Stomach (tissue), 4 donors: ENCODE data around the gene INO80.

Experiments used
- CTCF ChIP-seq, 7 experiments: fragments of 450-650 bp in 4 of 7; fragments of 200-600 bp in 3 of 7; sonication (generic) in 3 of 7; IDR thresholded peaks; one replicate each; pipeline ENCODE4 v1.5.1; 2016 to 2019; ENCODE audit warnings: antibody characterized with exemption in 7 of 7, control low read depth in 2 of 7, mild to moderate bottlenecking in 1 of 7
- EP300 ChIP-seq: sonication (generic); formaldehyde crosslinking; IDR thresholded peaks from one replicate; pipeline ENCODE4 v1.6.1; 2017; ENCODE audit warnings: antibody characterized with exemption
- POLR2A ChIP-seq, 4 donors: fragments of 450-650 bp; IDR thresholded peaks; one replicate each; pipeline ENCODE4 v1.6.1; 2016; ENCODE audit warnings: antibody characterized with exemption in 4 of 4, control low read depth in 2 of 4, mild to moderate bottlenecking in 1 of 4, moderate library complexity in 1 of 4
- POLR2AphosphoS5 ChIP-seq, 3 donors: sonication (generic); formaldehyde crosslinking; IDR thresholded peaks; one replicate each; pipeline ENCODE4 v1.6.1; 2016; ENCODE audit warnings: antibody characterized with exemption in 3 of 3

GRCh38 chr15:41032079-41032328, 84.1 kb downstream of the INO80 start:
- TF ChIP-seq POLR2AphosphoS5 (IDR thresholded peaks at IDR 0.05) (no peak), CTCF (IDR thresholded peaks at IDR 0.05) (no peak), EP300 (no peak), POLR2A (IDR thresholded peaks at IDR 0.05) (no peak)
